HepG2 (cell line): Measurements from ENCODE around the gene RNU11. TPM values are rescaled to one million over a fixed set of nuclear protein-coding genes. Genes with fewer than 3 reads are reported as not detected.

Experiments
- ADNP ChIP-seq: sonication (generic); formaldehyde crosslinking; IDR thresholded peaks from 2 replicates; pipeline ENCODE4 v1.4.0; 2020; ENCODE audit warnings: missing genetic modification reagents
- CEBPB ChIP-seq: IDR thresholded peaks from 2 replicates; pipeline ENCODE4 v1.6.1; 2011; ENCODE audit warnings: low read depth, low read length, improper control_type of control experiment, borderline replicate concordance
- HIVEP1 ChIP-seq: sonication (generic); formaldehyde crosslinking; IDR thresholded peaks from 2 replicates; pipeline ENCODE4 v1.4.0; 2020; ENCODE audit warnings: mild to moderate bottlenecking, missing genetic modification reagents
- HOXD1 ChIP-seq: sonication (generic); formaldehyde crosslinking; IDR thresholded peaks from 2 replicates; pipeline ENCODE4 v1.5.0; 2020; ENCODE audit warnings: missing genetic modification reagents
- IRF1 ChIP-seq: sonication (generic); formaldehyde crosslinking; IDR thresholded peaks from 2 replicates; pipeline ENCODE4 v1.4.0; 2020; ENCODE audit warnings: low read depth, mild to moderate bottlenecking, missing genetic modification reagents
- KDM2A ChIP-seq: sonication (generic); formaldehyde crosslinking; IDR thresholded peaks from 2 replicates; pipeline ENCODE4 v1.4.0; 2020; ENCODE audit warnings: low read depth, missing genetic modification reagents, borderline replicate concordance
- MAFF ChIP-seq: IDR thresholded peaks from 2 replicates; pipeline ENCODE4 v1.6.1; 2011; ENCODE audit warnings: low read depth, low read length, improper control_type of control experiment
- MED8 ChIP-seq: sonication (generic); formaldehyde crosslinking; IDR thresholded peaks from 2 replicates; pipeline ENCODE4 v1.8.1; 2023; ENCODE audit warnings: mild to moderate bottlenecking, missing genetic modification reagents; ENCODE audit not compliant: insufficient replicate concordance
- POGK ChIP-seq: sonication (generic); formaldehyde crosslinking; conservative IDR thresholded peaks from 2 replicates; pipeline ENCODE4 v1.8.0; 2022; ENCODE audit warnings: mild to moderate bottlenecking, moderate library complexity, missing genetic modification reagents
- REPIN1 ChIP-seq: sonication (generic); formaldehyde crosslinking; IDR thresholded peaks from 2 replicates; pipeline ENCODE4 v1.8.0; 2022; ENCODE audit warnings: missing genetic modification reagents, low read depth, mild to moderate bottlenecking, borderline replicate concordance
- SATB2 ChIP-seq: sonication (generic); formaldehyde crosslinking; IDR thresholded peaks from 2 replicates; pipeline ENCODE4 v1.5.0; 2020; ENCODE audit warnings: missing genetic modification reagents
- SNAPC2 ChIP-seq: sonication (generic); formaldehyde crosslinking; IDR thresholded peaks from 2 replicates; pipeline ENCODE4 v1.8.1; 2022; ENCODE audit warnings: mild to moderate bottlenecking, missing genetic modification reagents
- STAT6 ChIP-seq: sonication (generic); formaldehyde crosslinking; IDR thresholded peaks from 2 replicates; pipeline ENCODE4 v1.4.0; 2020; ENCODE audit warnings: missing genetic modification reagents, mild to moderate bottlenecking, borderline replicate concordance
- ZBTB49 ChIP-seq: sonication (generic); formaldehyde crosslinking; IDR thresholded peaks from 2 replicates; pipeline ENCODE4 v1.4.0; 2020; ENCODE audit warnings: missing genetic modification reagents, borderline replicate concordance
- ZMAT3 ChIP-seq: sonication (generic); formaldehyde crosslinking; conservative IDR thresholded peaks from 2 replicates; pipeline ENCODE4 v1.7.0; 2021; ENCODE audit warnings: missing genetic modification reagents
- ZNF101 ChIP-seq: sonication (generic); formaldehyde crosslinking; IDR thresholded peaks from 2 replicates; pipeline ENCODE4 v1.4.0; 2020; ENCODE audit warnings: mild to moderate bottlenecking, low read depth, missing genetic modification reagents, borderline replicate concordance
- ZNF121 ChIP-seq: sonication (generic); formaldehyde crosslinking; IDR thresholded peaks from 2 replicates; pipeline ENCODE4 v1.5.0; 2020; ENCODE audit warnings: mild to moderate bottlenecking, missing genetic modification reagents
- ZNF362 ChIP-seq: sonication (generic); formaldehyde crosslinking; IDR thresholded peaks from 2 replicates; pipeline ENCODE4 v1.4.0; 2020; ENCODE audit warnings: missing genetic modification reagents, mild to moderate bottlenecking, borderline replicate concordance
- ZNF382 ChIP-seq: sonication (generic); formaldehyde crosslinking; IDR thresholded peaks from 2 replicates; pipeline ENCODE4 v1.5.0; 2020; ENCODE audit warnings: missing genetic modification reagents, mild to moderate bottlenecking, borderline replicate concordance
- polyA plus RNA-seq, 8 experiments: library from polyadenylated mRNA; depleted of rRNA in 3 of 8; stranded (reverse) in 7 of 8; unstranded in 1 of 8; fragments of >200 nt; fragmentation: Illumina TruSeq in 4 of 8; extraction: Trizol in 4 of 8; gene quantifications; 2 replicates each; pipeline versions ENCODE4 v1.2.1 to v1.2.3, GENCODE V29; 2011 to 2016; ENCODE audit warnings: low read depth in 4 of 8, missing spikeins in 1 of 8, mixed read lengths in 1 of 8; ENCODE audit not compliant: insufficient read depth in 1 of 8
- total RNA-seq, 5 experiments: library from RNA; depleted of rRNA; stranded (reverse); fragments of >200 nt; fragmentation: Illumina TruSeq; extraction: Trizol; gene quantifications; 2 replicates each; pipeline ENCODE4 v1.2.3, GENCODE V29; 2016; ENCODE audit warnings: low read depth in 1 of 5

RNU11 gene
- total and polyA plus RNA-seq, 2 of the 13 experiments (the other 11 are each of a cell fraction or from before 2014, with no cell fraction given), result not detected

GRCh38 chr1:28642847-28643635, 5.4 kb upstream of the RNU11 start, which contains the start of gene TAF12 (continued):
- no peak for TF ChIP-seq MAFF
- TF ChIP-seq MED8, result peak; percentile 90
- peak; percentile 39; the same call in 1 of the 2 replicates for TF ChIP-seq ZNF121 (CRISPR knock-in tag)
- no peak for TF ChIP-seq IRF1 (CRISPR knock-in tag)
- peak; percentile 53; the same call in 1 of the 2 replicates for TF ChIP-seq HOXD1 (CRISPR knock-in tag)
- TF ChIP-seq ZBTB49, result no peak
- TF ChIP-seq ZMAT3 (CRISPR knock-in tag), result 0 out of 2 replicates have a peak, but pooled peaks have one; percentile 49
- TF ChIP-seq ZNF101 (CRISPR knock-in tag), result 0 out of 2 replicates have a peak, but pooled peaks have one; percentile 40
- 0 out of 2 replicates have a peak, but pooled peaks have one; percentile 8 for TF ChIP-seq STAT6 (CRISPR knock-in tag)
- peak; percentile 83 for TF ChIP-seq HIVEP1 (CRISPR knock-in tag)
- peak; percentile 82 for TF ChIP-seq REPIN1 (CRISPR knock-in tag)
- no peak for TF ChIP-seq ADNP (CRISPR knock-in tag)
- peak; percentile 89; the same call in 1 of the 2 replicates for TF ChIP-seq SNAPC2 (CRISPR knock-in tag)
- TF ChIP-seq KDM2A, result peak; percentile 92
- TF ChIP-seq CEBPB, result no peak
- peak; percentile 68; the same call in 1 of the 2 replicates for TF ChIP-seq POGK
- peak; percentile 27; the same call in 1 of the 2 replicates for TF ChIP-seq SATB2 (CRISPR knock-in tag)
- TF ChIP-seq ZNF382 (CRISPR knock-in tag), result no peak
- TF ChIP-seq ZNF362 (CRISPR knock-in tag), result peak; percentile 44; the same call in 1 of the 2 replicates
